ENCODE results near the gene DLG2. TPM values are rescaled to one million over a fixed set of nuclear protein-coding genes. Genes with fewer than 3 reads are reported as not detected.

DLG2 gene
- total RNA-seq, 2 experiments from 2014 or later, result 6.9 to 8.2 TPM

- no peaks in the 10 kb centered on the region for H4K20me1 ChIP-seq (ENCODE audit: insufficient read depth, low read length)
- H3K4me1 ChIP-seq (ENCODE audit: insufficient read depth, low read length, poor library complexity, severe bottlenecking), result peaks cover 35% of the 10 kb centered on the region
- peak; percentile 96 for DNase-seq (ENCODE audit: low spot score)
- POLR2A ChIA-PET, result interaction anchor here (0.5 to 4.2 kb wide), 15 partner anchors 12 to 1860 kb away, joined by 3 to 41 read pairs (median 4); partner anchors contain the start of genes HIKESHI and TMEM126A
- TF ChIP-seq EZH2phosphoT487 (IDR thresholded peaks at IDR 0.05; ENCODE audit: borderline replicate concordance, low read depth, low read length), result no peak
- TF ChIP-seq CTCF (conservative IDR thresholded peaks at IDR 0.05; ENCODE audit: low read length), result no peak
- H3K9me2 ChIP-seq (ENCODE audit: insufficient read depth, low read length), result no peaks in the 10 kb centered on the region
- peak within 1 kb of the TSS; percentile 40 for H3K27ac ChIP-seq (ENCODE audit: low read depth, low read length, poor library complexity, severe bottlenecking)
- BruUV-seq (replicated peaks), result TSS peak; percentile 85
- peaks cover 41% of the 10 kb centered on the region for H3K79me2 ChIP-seq (ENCODE audit: insufficient read depth, low read depth, low read length)
- H3K36me3 ChIP-seq (ENCODE audit: insufficient read depth, low read length), result peaks cover 26% of the 10 kb centered on the region
- intact Hi-C loops (cut with micrococcal nuclease; ENCODE audit: unreplicated experiment), result loop anchor here (1.0 to 10.0 kb wide), 3 partner anchors 37 to 617 kb away; partner anchors contain the start of genes CREBZF and PICALM
- peak within 1 kb of the TSS; percentile 98 for H3K4me2 ChIP-seq (ENCODE audit: low read length)
- peak within 1 kb of the TSS; percentile 96 for H3K4me3 ChIP-seq (ENCODE audit: low read depth, low read length, poor library complexity, severe bottlenecking)
- H3K9me3 ChIP-seq (ENCODE audit: low read length), result no peaks in the 10 kb centered on the region
- CTCF ChIA-PET (ENCODE audit: unreplicated experiment), result interaction anchor here (1.9 to 2.2 kb wide), 2 partner anchors 9 to 20 kb away, joined by 5 read pairs; partner anchors contain the start of gene TMEM126A
- H2AFZ ChIP-seq (ENCODE audit: low read length), result peak within 1 kb of the TSS; percentile 92
Measured at GRCh38 chr11:85627998-85628770, 1.0 kb upstream of the DLG2 start, which contains the start of gene TMEM126B. TMEM126B (plus strand) TSS chr11:85628593; CDS start chr11:85628608, 15 bp downstream.

- POLR2A ChIA-PET, result interaction anchor here (0.9 to 4.2 kb wide), 4 partner anchors 10 to 42 kb away, joined by 3 to 41 read pairs (median 6); partner anchors contain the start of gene TMEM126A
- Histone ChIP-seq H2AFZ (ENCODE audit: low read length) (peak overlapping the region; percentile 79; the same call in 1 of the 2 replicates), H3K36me3 (ENCODE audit: insufficient read depth, low read length) (peaks cover 17% of the 10 kb centered on the region), H3K9me2 (ENCODE audit: insufficient read depth, low read length) (no peaks in the 10 kb centered on the region), H4K20me1 (ENCODE audit: insufficient read depth, low read length) (no peaks in the 10 kb centered on the region), H3K4me3 (ENCODE audit: low read depth, low read length, poor library complexity, severe bottlenecking) (peak overlapping the region; percentile 14), H3K9me3 (ENCODE audit: low read length) (no peaks in the 10 kb centered on the region), H3K4me2 (ENCODE audit: low read length) (peak overlapping the region; percentile 98), H3K79me2 (ENCODE audit: insufficient read depth, low read depth, low read length) (peaks cover 31% of the 10 kb centered on the region), H3K27ac (ENCODE audit: low read depth, low read length, poor library complexity, severe bottlenecking) (no peak overlapping the region), H3K4me1 (ENCODE audit: insufficient read depth, low read length, poor library complexity, severe bottlenecking) (peaks cover 35% of the 10 kb centered on the region)
- no peak for DNase-seq (ENCODE audit: low spot score)
- intact Hi-C loops (cut with micrococcal nuclease; ENCODE audit: unreplicated experiment), result loop anchor here (10.0 kb wide), 1 partner anchor 438 kb away; the partner anchor contains the start of gene PICALM
- no peak for TF ChIP-seq CTCF (conservative IDR thresholded peaks at IDR 0.05; ENCODE audit: low read length)
- TF ChIP-seq EZH2phosphoT487 (IDR thresholded peaks at IDR 0.05; ENCODE audit: borderline replicate concordance, low read depth, low read length), result no peak
- BruUV-seq (replicated peaks), result no TSS peak
- CTCF ChIA-PET (ENCODE audit: unreplicated experiment), result no interaction called here
Measured at GRCh38 chr11:85626496-85626895, 648 bp downstream of the DLG2 start.
